Smooth muscle cell (in vitro differentiated cells): ENCODE results near the gene AXIN1. TPM values are rescaled to one million over a fixed set of nuclear protein-coding genes. Genes with fewer than 3 reads are reported as not detected.

ENCODE experiments used
- DNase-seq: peaks from one replicate; lab custom pipeline; 2025; ENCODE audit not compliant: unreplicated experiment; lab: John Stamatoyannopoulos, UW
- H2AFZ ChIP-seq: fragments of 200-600 bp; sonication (generic); 2 replicates; pipeline ENCODE4 v1.6.0; 2016; ENCODE audit warnings: antibody characterized with exemption, low read depth, mild to moderate bottlenecking
- H3F3A ChIP-seq: fragments of 200-600 bp; sonication (generic); 2 replicates; pipeline ENCODE4 v1.6.0; 2017; ENCODE audit warnings: antibody characterized with exemption, low read depth
- H3K27ac ChIP-seq: fragments of 200-600 bp; sonication (generic); 2 replicates; pipeline ENCODE4 v1.5.1; 2016; ENCODE audit warnings: low read depth, mild to moderate bottlenecking
- H3K27me3 ChIP-seq: fragments of 200-600 bp; sonication (generic); 2 replicates; pipeline ENCODE4 v1.6.1; 2016; ENCODE audit warnings: low read depth, mild to moderate bottlenecking
- H3K36me3 ChIP-seq: fragments of 200-600 bp; sonication (generic); 2 replicates; pipeline ENCODE4 v1.5.1; 2016; ENCODE audit warnings: low read depth
- H3K4me1 ChIP-seq: fragments of 200-600 bp; sonication (generic); 2 replicates; pipeline ENCODE4 v1.5.1; 2016; ENCODE audit warnings: low read depth
- H3K4me2 ChIP-seq: fragments of 200-600 bp; sonication (generic); 2 replicates; pipeline ENCODE4 v1.6.0; 2016; ENCODE audit warnings: mild to moderate bottlenecking
- H3K4me3 ChIP-seq: fragments of 200-600 bp; sonication (generic); 2 replicates; pipeline ENCODE4 v1.5.1; 2016; ENCODE audit warnings: mild to moderate bottlenecking
- H3K79me2 ChIP-seq: fragments of 200-600 bp; sonication (generic); 2 replicates; pipeline ENCODE4 v1.6.0; 2016; ENCODE audit warnings: low read depth, mild to moderate bottlenecking
- H3K9ac ChIP-seq: fragments of 200-600 bp; sonication (generic); 2 replicates; pipeline ENCODE4 v1.6.0; 2016; ENCODE audit warnings: low read depth
- H3K9me3 ChIP-seq: fragments of 200-600 bp; sonication (generic); replicated peaks from 2 replicates; pipeline ENCODE4 v1.5.1; 2016; ENCODE audit warnings: low read depth
- H4K20me1 ChIP-seq: fragments of 200-600 bp; sonication (generic); 2 replicates; pipeline ENCODE4 v1.6.0; 2016; ENCODE audit warnings: low read depth
- WGBS: methylation state at CpG from one replicate; pipeline ENCODE4 v1.1.7; 2016; ENCODE audit warnings: low lambda C conversion rate; 5-methylcytosine and 5-hydroxymethylcytosine counted together
- polyA plus RNA-seq: library from polyadenylated mRNA; unstranded; fragments of >200 nt; fragmentation: Nextera tagmentation; extraction: Ambion mirVana; gene quantifications from 2 replicates; pipeline ENCODE4 v1.2.1, GENCODE V29; 2016
- total RNA-seq: library from RNA; depleted of rRNA; stranded (reverse); fragments of >200 nt; gene quantifications from 2 replicates; pipeline ENCODE4 v1.2.3, GENCODE V29; 2014
- TF ChIP-seq, protein P1 (sequence below): fragments of 200-600 bp; sonication (generic); IDR thresholded peaks from 2 replicates; pipeline ENCODE4 v1.5.1; 2017; ENCODE audit warnings: borderline replicate concordance, mild to moderate bottlenecking, antibody characterized with exemption; ENCODE audit not compliant: insufficient read depth, poor library complexity, severe bottlenecking

The AXIN1 gene
- total and polyA plus RNA-seq, 2 experiments from 2014 or later = 13.0 to 15.0 TPM

DNA sequence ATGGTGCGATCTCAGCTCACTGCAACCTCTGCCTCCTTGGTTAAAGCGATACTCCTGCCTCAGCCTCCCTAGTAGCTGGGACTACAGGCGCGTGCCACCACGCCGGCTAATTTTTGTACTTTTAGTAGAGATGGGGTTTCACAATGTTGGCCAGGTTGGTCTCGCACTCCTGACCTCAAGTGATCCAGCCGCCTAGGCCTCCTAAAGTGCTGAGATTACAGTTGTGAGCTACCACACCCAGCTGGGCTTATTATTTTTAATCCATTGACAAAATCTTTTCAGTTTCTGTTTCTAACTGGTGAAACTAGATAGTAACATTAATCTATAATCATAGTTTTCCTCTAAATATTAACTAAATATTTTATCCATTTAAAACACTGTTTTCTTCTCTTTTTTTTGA, 112.0 kb downstream of the AXIN1 start:
- DNase-seq = no peak
- no peaks in the 10 kb centered on the region for H3F3A ChIP-seq
- no peak overlapping the region for H3K4me2 ChIP-seq
- H3K9ac ChIP-seq = no peak overlapping the region
- 98% methylated on average over 8 of the region's 8 CpGs for WGBS
- no peak overlapping the region for H2AFZ ChIP-seq
- H3K79me2 ChIP-seq = peaks cover 50% of the 10 kb centered on the region
- H4K20me1 ChIP-seq = peaks cover 35% of the 10 kb centered on the region
- no peaks in the 10 kb centered on the region for H3K27me3 ChIP-seq
- TF ChIP-seq, protein P1, sequence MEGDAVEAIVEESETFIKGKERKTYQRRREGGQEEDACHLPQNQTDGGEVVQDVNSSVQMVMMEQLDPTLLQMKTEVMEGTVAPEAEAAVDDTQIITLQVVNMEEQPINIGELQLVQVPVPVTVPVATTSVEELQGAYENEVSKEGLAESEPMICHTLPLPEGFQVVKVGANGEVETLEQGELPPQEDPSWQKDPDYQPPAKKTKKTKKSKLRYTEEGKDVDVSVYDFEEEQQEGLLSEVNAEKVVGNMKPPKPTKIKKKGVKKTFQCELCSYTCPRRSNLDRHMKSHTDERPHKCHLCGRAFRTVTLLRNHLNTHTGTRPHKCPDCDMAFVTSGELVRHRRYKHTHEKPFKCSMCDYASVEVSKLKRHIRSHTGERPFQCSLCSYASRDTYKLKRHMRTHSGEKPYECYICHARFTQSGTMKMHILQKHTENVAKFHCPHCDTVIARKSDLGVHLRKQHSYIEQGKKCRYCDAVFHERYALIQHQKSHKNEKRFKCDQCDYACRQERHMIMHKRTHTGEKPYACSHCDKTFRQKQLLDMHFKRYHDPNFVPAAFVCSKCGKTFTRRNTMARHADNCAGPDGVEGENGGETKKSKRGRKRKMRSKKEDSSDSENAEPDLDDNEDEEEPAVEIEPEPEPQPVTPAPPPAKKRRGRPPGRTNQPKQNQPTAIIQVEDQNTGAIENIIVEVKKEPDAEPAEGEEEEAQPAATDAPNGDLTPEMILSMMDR = no peak
- H3K27ac ChIP-seq = no peak overlapping the region
- no peaks in the 10 kb centered on the region for H3K9me3 ChIP-seq
- no peaks in the 10 kb centered on the region for H3K4me1 ChIP-seq
- no peak overlapping the region for H3K4me3 ChIP-seq
- H3K36me3 ChIP-seq = no peaks in the 10 kb centered on the region

- no peak overlapping the region for H3K4me2 ChIP-seq
- no peak overlapping the region for H3K4me3 ChIP-seq
- H3K9me3 ChIP-seq = no peaks in the 10 kb centered on the region
- H3K27ac ChIP-seq = no peak overlapping the region
- H4K20me1 ChIP-seq = peaks cover 30% of the 10 kb centered on the region
- WGBS = 48% methylated on average over 3 of the region's 3 CpGs
- peaks cover 3% of the 10 kb centered on the region for H3F3A ChIP-seq
- H3K27me3 ChIP-seq = no peaks in the 10 kb centered on the region
- H3K79me2 ChIP-seq = peaks cover 45% of the 10 kb centered on the region
- no peak for DNase-seq
- TF ChIP-seq, protein P1 = no peak
- no peaks in the 10 kb centered on the region for H3K36me3 ChIP-seq
- no peaks in the 10 kb centered on the region for H3K4me1 ChIP-seq
- H2AFZ ChIP-seq = no peak overlapping the region
- no peak overlapping the region for H3K9ac ChIP-seq
These were observed 112.6 kb downstream of the AXIN1 start for GRCh38 chr16:239948-240277.

Other genes with a start within 250 kb of the AXIN1 start
- gene NPRL3, start 214.1 kb downstream of the AXIN1 start, total RNA-seq = 4.6 and 15.5 TPM in 2 replicates
- gene NPRL3, start 214.1 kb downstream of the AXIN1 start, polyA plus RNA-seq = 26.1 and 28.3 TPM in 2 replicates
- not detected in 2 replicates for gene HBZ, start 200.1 kb downstream of the AXIN1 start, total RNA-seq
- gene HBZ, start 200.1 kb downstream of the AXIN1 start, polyA plus RNA-seq = not detected in 2 replicates
- not detected in 2 replicates for gene HBM, start 186.7 kb downstream of the AXIN1 start, total RNA-seq
- 0.40 TPM in 1 of 2 replicates, not detected in the other for gene HBM, start 186.7 kb downstream of the AXIN1 start, polyA plus RNA-seq
- gene HBA2, start 179.8 kb downstream of the AXIN1 start, total RNA-seq = not detected in 2 replicates
- not detected in 2 replicates for gene HBA2, start 179.8 kb downstream of the AXIN1 start, polyA plus RNA-seq
- not detected in 2 replicates for gene HBA1, start 176.0 kb downstream of the AXIN1 start, total RNA-seq
- not detected in 2 replicates for gene HBA1, start 176.0 kb downstream of the AXIN1 start, polyA plus RNA-seq
- gene HBQ1, start 172.3 kb downstream of the AXIN1 start, total RNA-seq = not detected in 2 replicates
- gene HBQ1, start 172.3 kb downstream of the AXIN1 start, polyA plus RNA-seq = not detected in 2 replicates
- 63.3 and 70.6 TPM in 2 replicates for gene LUC7L, start 123.3 kb downstream of the AXIN1 start, total RNA-seq
- gene LUC7L, start 123.3 kb downstream of the AXIN1 start, polyA plus RNA-seq = 56.2 and 70.2 TPM in 2 replicates
- 37.3 and 83.7 TPM in 2 replicates for gene FAM234A, start 117.9 kb downstream of the AXIN1 start, total RNA-seq
- gene FAM234A, start 117.9 kb downstream of the AXIN1 start, polyA plus RNA-seq = 87.3 and 93.9 TPM in 2 replicates
- 0.04 and 2.2 TPM in 2 replicates for gene RGS11, start 76.8 kb downstream of the AXIN1 start, total RNA-seq
- gene RGS11, start 76.8 kb downstream of the AXIN1 start, polyA plus RNA-seq = 3.9 TPM in 2 replicates
- 0.58 and 0.63 TPM in 2 replicates for gene ARHGDIG, start 72.1 kb downstream of the AXIN1 start, total RNA-seq
- gene ARHGDIG, start 72.1 kb downstream of the AXIN1 start, polyA plus RNA-seq = 2.9 and 4.7 TPM in 2 replicates
- gene PDIA2, start 69.6 kb downstream of the AXIN1 start, total RNA-seq = 0.18 TPM in 1 of 2 replicates, not detected in the other
- gene PDIA2, start 69.6 kb downstream of the AXIN1 start, polyA plus RNA-seq = 0.43 and 0.86 TPM in 2 replicates
- gene MRPL28, start 17.8 kb upstream of the AXIN1 start, total RNA-seq = 80.8 and 84.6 TPM in 2 replicates
- 155 and 160 TPM in 2 replicates for gene MRPL28, start 17.8 kb upstream of the AXIN1 start, polyA plus RNA-seq
- gene PGAP6, start 29.3 kb upstream of the AXIN1 start, total RNA-seq = 53.6 and 57.1 TPM in 2 replicates
- gene PGAP6, start 29.3 kb upstream of the AXIN1 start, polyA plus RNA-seq = 80.0 and 99.9 TPM in 2 replicates
- gene NME4, start 44.5 kb upstream of the AXIN1 start, total RNA-seq = 189 and 218 TPM in 2 replicates
- gene NME4, start 44.5 kb upstream of the AXIN1 start, polyA plus RNA-seq = 421 and 523 TPM in 2 replicates
- gene DECR2, start 49.2 kb upstream of the AXIN1 start, total RNA-seq = 7.3 and 18.2 TPM in 2 replicates
- gene DECR2, start 49.2 kb upstream of the AXIN1 start, polyA plus RNA-seq = 15.4 and 21.2 TPM in 2 replicates
- gene RAB11FIP3, start 72.9 kb upstream of the AXIN1 start, total RNA-seq = 9.0 and 19.5 TPM in 2 replicates
- gene RAB11FIP3, start 72.9 kb upstream of the AXIN1 start, polyA plus RNA-seq = 20.4 and 25.7 TPM in 2 replicates
- gene CAPN15, start 175.0 kb upstream of the AXIN1 start, total RNA-seq = 8.6 and 14.7 TPM in 2 replicates
- gene CAPN15, start 175.0 kb upstream of the AXIN1 start, polyA plus RNA-seq = 18.7 and 23.6 TPM in 2 replicates
- gene PRR35, start 207.7 kb upstream of the AXIN1 start, total RNA-seq = not detected in 2 replicates
- gene PRR35, start 207.7 kb upstream of the AXIN1 start, polyA plus RNA-seq = not detected in 2 replicates
- gene NHLRC4, start 214.3 kb upstream of the AXIN1 start, total RNA-seq = 0.18 and 0.63 TPM in 2 replicates
- 0.85 and 2.6 TPM in 2 replicates for gene NHLRC4, start 214.3 kb upstream of the AXIN1 start, polyA plus RNA-seq
- gene PIGQ, start 217.2 kb upstream of the AXIN1 start, total RNA-seq = 21.0 and 30.1 TPM in 2 replicates
- 45.7 and 51.0 TPM in 2 replicates for gene PIGQ, start 217.2 kb upstream of the AXIN1 start, polyA plus RNA-seq
- 14.7 and 21.2 TPM in 2 replicates for gene RAB40C, start 237.3 kb upstream of the AXIN1 start, total RNA-seq
- 27.0 and 28.3 TPM in 2 replicates for gene RAB40C, start 237.3 kb upstream of the AXIN1 start, polyA plus RNA-seq